ENCODE data around the gene HMCN2. TPM values are rescaled to one million over a fixed set of nuclear protein-coding genes. Genes with fewer than 3 reads are reported as not detected.

Gene HMCN2
- total RNA-seq, 4 donors from 2014 or later: 9.1 to 38.6 (median 12.5) TPM

DNA sequence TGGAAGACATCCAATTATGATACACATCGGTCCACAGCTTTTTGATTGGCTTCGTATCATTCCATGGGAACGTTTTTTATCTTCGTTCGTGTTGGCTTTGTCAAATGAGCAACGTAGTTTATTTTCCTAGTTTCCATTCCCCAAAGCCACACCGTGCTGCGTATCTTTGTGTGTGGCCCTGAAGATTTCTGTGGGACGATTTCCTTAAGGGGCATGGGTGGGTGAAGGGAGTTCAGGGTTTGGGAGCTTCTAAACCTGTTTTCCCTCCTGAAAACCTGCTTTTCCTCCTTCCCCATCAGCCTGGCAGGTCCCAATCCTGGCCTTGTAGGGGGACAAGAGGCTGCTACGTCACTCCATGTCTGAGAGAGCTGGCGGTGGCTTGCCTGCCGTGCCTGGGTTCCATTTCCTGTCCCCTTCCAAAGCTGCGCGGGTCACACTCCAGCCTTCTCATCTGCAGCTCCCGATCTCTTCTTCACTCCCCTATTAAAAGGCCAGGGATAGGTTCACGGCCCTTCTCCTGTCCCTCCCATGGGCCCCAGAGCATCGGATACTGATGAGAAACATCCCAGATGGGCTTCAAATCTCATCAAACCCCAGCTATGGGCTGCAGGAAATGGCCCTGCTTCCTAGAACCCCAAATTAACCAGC lies 155.7 kb downstream of the HMCN2 start:
- no peak for DNase-seq (ENCODE audit: extremely low spot score)
- intact Hi-C loops (cut with DNase I): no loop called here
- no peak overlapping the region for H3K4me3 ChIP-seq
- H3K27ac ChIP-seq (replicated peaks in 1 of 4): no peak overlapping the region
- peaks cover 0 to 10% (median 8%) of the 10 kb centered on the region in 4 donors for H3K4me1 ChIP-seq
- H3K27me3 ChIP-seq: no peaks in the 10 kb centered on the region
- H3K36me3 ChIP-seq: peaks cover 0 to 30% (median 9%) of the 10 kb centered on the region in 4 donors
- H3K9me3 ChIP-seq: no peaks in the 10 kb centered on the region
- no peak for TF ChIP-seq POLR2AphosphoS5 (IDR thresholded peaks at IDR 0.05)
- no peak for TF ChIP-seq POLR2A (IDR thresholded peaks at IDR 0.05; ENCODE audit: low read depth)
- 74% methylated on average over 17 of the region's 17 CpGs for WGBS

DNA sequence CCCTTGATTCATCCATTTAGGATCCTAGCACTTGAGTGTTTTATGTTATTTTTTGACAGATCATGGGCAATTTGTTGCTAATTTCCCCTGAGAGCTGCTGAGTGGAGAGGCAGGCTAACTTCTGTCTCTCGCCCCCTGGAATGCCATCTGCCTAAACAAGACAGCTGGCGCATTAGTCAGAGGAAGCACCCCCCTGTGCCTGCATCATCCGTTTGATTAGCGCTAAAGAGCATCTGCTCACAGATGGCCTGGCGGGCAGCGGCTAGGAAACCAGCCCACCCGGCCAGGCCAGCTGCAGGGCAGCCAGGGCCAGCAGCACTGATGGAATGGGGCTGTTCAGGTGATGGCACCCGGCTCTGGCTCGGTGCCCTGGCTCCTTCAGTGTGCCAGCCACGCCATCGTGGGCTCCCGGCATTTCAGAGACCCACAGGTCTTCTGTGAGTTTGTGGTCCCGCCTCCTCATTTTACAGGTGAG lies 156.3 kb downstream of the HMCN2 start:
- Histone ChIP-seq H3K4me3 (no peak overlapping the region), H3K9me3 (no peaks in the 10 kb centered on the region), H3K27ac (replicated peaks in 1 of 4) (no peak overlapping the region), H3K36me3 (peaks cover 0 to 30% (median 9%) of the 10 kb centered on the region in 4 donors), H3K27me3 (no peaks in the 10 kb centered on the region), H3K4me1 (peaks cover 0 to 10% (median 8%) of the 10 kb centered on the region in 4 donors)
- 84% methylated on average over 13 of the region's 13 CpGs for WGBS
- intact Hi-C loops (cut with DNase I): no loop called here
- no peak for DNase-seq (ENCODE audit: extremely low spot score)
- TF ChIP-seq EP300 (IDR thresholded peaks at IDR 0.05): no peak
- TF ChIP-seq POLR2A (IDR thresholded peaks at IDR 0.05; ENCODE audit: low read depth): no peak
- TF ChIP-seq, protein P1, sequence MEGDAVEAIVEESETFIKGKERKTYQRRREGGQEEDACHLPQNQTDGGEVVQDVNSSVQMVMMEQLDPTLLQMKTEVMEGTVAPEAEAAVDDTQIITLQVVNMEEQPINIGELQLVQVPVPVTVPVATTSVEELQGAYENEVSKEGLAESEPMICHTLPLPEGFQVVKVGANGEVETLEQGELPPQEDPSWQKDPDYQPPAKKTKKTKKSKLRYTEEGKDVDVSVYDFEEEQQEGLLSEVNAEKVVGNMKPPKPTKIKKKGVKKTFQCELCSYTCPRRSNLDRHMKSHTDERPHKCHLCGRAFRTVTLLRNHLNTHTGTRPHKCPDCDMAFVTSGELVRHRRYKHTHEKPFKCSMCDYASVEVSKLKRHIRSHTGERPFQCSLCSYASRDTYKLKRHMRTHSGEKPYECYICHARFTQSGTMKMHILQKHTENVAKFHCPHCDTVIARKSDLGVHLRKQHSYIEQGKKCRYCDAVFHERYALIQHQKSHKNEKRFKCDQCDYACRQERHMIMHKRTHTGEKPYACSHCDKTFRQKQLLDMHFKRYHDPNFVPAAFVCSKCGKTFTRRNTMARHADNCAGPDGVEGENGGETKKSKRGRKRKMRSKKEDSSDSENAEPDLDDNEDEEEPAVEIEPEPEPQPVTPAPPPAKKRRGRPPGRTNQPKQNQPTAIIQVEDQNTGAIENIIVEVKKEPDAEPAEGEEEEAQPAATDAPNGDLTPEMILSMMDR (IDR thresholded peaks at IDR 0.05): no peak
- no peak for TF ChIP-seq POLR2AphosphoS5 (IDR thresholded peaks at IDR 0.05)

DNA sequence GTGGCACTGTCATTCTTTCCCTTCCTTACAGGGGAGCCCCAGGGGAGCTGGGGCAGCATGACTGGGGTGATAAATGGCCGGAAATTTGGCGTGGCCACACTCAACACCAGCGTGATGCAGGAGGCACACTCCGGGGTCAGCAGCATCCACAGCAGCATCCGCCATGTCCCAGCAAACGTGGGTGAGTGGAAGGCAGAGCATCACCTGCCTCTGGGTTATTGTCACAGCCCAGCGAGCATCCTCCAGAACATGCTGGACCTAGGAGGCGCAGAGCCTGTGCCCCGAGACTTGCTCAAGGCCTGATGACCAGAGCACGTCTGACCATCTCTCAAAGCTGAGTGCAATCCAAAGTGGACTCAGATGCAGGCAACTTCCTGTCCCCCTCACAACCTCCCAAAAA lies 157.0 kb downstream of the HMCN2 start:
- TF ChIP-seq POLR2A (IDR thresholded peaks at IDR 0.05; ENCODE audit: low read depth) (no peak), EP300 (IDR thresholded peaks at IDR 0.05) (no peak), POLR2AphosphoS5 (IDR thresholded peaks at IDR 0.05) (no peak)
- TF ChIP-seq, protein P1 (IDR thresholded peaks at IDR 0.05): no peak
- H3K4me1 ChIP-seq: peaks cover 3 to 11% (median 9%) of the 10 kb centered on the region in 4 donors
- no peaks in the 10 kb centered on the region for H3K9me3 ChIP-seq
- H3K27ac ChIP-seq (replicated peaks in 1 of 4): no peak overlapping the region
- H3K27me3 ChIP-seq: no peaks in the 10 kb centered on the region
- WGBS: 71% methylated on average over 5 of the region's 10 CpGs
- H3K4me3 ChIP-seq: no peak overlapping the region
- H3K36me3 ChIP-seq: peaks cover 0 to 32% (median 11%) of the 10 kb centered on the region in 4 donors
- intact Hi-C loops (cut with DNase I): no loop called here
- DNase-seq (ENCODE audit: extremely low spot score): no peak

DNA sequence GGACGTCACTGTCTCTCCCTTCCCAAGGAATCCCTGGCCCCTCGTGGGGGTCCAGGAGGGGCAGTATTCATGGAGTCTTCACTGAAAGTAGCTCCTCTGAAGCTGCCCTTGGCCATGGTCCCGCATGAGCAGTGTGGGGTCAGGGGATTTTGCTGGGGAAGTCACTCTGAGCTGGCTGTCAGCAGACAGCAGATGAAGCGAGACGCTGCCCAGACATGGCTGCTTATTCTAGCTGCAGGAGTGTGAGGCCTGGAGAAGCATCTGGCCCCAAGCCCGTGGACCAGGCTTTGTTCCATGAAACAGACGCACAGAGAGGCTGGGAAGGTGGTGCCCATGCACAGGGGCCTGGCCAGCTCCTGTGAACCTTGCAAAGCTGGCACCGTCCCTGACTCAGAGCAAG lies 157.7 kb downstream of the HMCN2 start:
- Histone ChIP-seq H3K27ac (replicated peaks in 1 of 4) (peak overlapping the region in 2 of 4 donors; percentile 33 to 38), H3K4me3 (no peak overlapping the region), H3K4me1 (peaks cover 3 to 11% (median 9%) of the 10 kb centered on the region in 4 donors), H3K9me3 (no peaks in the 10 kb centered on the region), H3K36me3 (peaks cover 0 to 39% (median 14%) of the 10 kb centered on the region in 4 donors), H3K27me3 (no peaks in the 10 kb centered on the region)
- TF ChIP-seq POLR2AphosphoS5 (IDR thresholded peaks at IDR 0.05) (peak in 1 of 2 donors; percentile 23), POLR2A (IDR thresholded peaks at IDR 0.05; ENCODE audit: low read depth) (no peak)
- 33% methylated on average over 4 of the region's 8 CpGs for WGBS
- no peak for DNase-seq (ENCODE audit: extremely low spot score)
- intact Hi-C loops (cut with DNase I): no loop called here

DNA sequence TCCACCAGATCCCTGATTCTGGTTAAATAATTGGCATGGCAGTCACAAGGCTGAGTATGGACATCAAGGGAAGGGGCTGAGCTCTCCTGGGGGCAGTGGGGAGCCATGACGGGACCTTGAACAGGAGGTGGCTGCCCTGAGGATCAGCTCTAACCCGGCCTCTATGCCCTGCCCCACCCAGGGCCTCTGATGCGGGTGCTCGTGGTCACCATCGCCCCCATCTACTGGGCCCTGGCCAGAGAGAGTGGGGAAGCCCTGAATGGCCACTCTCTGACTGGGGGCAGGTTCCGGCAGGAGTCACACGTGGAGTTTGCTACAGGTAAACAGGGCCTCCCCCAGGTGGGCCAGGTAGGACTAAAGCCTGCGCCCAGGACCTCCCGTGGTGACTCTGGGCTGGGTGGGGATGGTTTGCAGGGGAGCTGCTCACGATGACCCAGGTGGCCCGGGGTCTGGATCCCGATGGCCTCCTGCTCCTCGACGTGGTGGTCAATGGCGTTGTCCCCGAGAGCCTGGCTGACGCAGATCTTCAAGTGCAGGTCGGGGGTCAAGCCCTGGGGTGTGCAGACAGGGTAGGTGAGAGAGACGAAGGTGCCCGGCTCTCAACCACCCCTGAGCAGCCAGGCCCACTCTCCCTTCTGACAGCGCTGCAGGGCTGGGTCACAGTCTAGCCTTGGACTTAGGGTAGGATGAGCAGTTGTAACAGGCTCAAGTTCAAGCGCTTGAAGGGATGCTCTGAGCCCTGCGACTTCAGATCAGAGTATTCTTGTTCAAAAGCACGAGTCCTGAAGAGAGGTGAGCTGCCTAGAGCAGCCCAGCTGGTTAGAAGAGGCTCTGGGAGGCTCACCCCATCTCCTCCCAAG lies 159.3 kb downstream of the HMCN2 start:
- intact Hi-C loops (cut with DNase I): no loop called here
- no peak overlapping the region for H3K4me3 ChIP-seq
- H3K27me3 ChIP-seq: no peaks in the 10 kb centered on the region
- WGBS: 96% methylated on average over 10 of the region's 24 CpGs
- H3K27ac ChIP-seq (replicated peaks in 1 of 4): no peak overlapping the region
- peaks cover 3 to 11% (median 9%) of the 10 kb centered on the region in 4 donors for H3K4me1 ChIP-seq
- DNase-seq (ENCODE audit: extremely low spot score): no peak
- no peaks in the 10 kb centered on the region for H3K9me3 ChIP-seq
- TF ChIP-seq, protein P1 (IDR thresholded peaks at IDR 0.05): no peak
- TF ChIP-seq POLR2A (IDR thresholded peaks at IDR 0.05; ENCODE audit: low read depth) (no peak), EP300 (IDR thresholded peaks at IDR 0.05) (no peak), POLR2AphosphoS5 (IDR thresholded peaks at IDR 0.05) (no peak)
- peaks cover 0 to 36% (median 9%) of the 10 kb centered on the region in 4 donors for H3K36me3 ChIP-seq

Data from esophagus muscularis mucosa (tissue), 4 donors.